Right forelimb (tissue), 1 donor: ENCODE results near the gene FLYWCH2.
"Not testable (repeated sequence)": the region's sequence is repeated elsewhere in the genome, so short reads cannot be mapped to it uniquely, and the experiment has no call there.

Experiments used
- DNase-seq: peaks from one replicate; pipeline ENCODE4 v3.0.0-alpha.2; 2018

Gene FLYWCH2

DNA sequence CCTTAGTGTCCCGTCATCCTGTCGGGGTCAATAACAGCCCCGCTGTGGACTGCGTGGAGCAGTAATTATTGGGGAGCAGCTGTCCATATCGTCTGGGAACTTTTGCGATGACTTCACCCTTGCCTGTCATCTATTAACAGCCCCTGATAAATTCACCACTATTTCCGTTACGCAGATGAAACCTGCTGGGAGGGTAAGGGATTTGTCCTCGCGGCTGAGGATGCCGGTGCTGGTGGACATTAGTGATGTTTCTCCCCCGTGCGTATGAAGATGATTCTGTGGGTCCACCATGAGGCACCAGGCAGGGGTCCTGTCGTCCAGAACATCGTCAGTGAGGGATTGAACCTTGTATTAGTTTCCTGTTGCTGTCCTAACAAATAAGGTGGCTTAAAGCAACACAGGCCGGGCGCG, 1.0 kb downstream of the FLYWCH2 start:
- no peak for DNase-seq

- DNase-seq, result no peak
These were observed 11.2 kb downstream of the FLYWCH2 start for GRCh38 chr16:2894231-2894630.

DNA sequence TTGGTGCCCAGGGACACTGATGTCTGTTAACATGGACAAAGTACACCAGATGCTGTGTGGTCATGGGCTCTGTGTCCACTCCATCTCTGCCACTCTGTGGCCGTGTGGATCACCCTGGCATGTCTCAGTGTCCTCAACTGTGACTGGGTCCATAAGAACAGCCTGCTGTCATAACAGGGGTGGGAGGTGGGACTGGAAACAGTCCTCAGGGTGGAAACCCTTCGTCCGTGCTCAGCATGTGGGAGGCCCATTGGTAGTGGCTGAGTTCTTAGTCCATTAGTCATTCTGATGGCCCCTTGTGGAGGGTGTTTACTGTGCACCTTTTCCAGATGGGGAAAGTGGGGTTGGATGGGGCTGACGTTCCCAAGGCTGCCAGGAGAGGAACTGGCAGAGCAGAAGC, 12.8 kb downstream of the FLYWCH2 start:
- DNase-seq, result no peak

GRCh38 chr16:2896480-2897010, 13.5 kb downstream of the FLYWCH2 start:
- DNase-seq, result no peak

DNA sequence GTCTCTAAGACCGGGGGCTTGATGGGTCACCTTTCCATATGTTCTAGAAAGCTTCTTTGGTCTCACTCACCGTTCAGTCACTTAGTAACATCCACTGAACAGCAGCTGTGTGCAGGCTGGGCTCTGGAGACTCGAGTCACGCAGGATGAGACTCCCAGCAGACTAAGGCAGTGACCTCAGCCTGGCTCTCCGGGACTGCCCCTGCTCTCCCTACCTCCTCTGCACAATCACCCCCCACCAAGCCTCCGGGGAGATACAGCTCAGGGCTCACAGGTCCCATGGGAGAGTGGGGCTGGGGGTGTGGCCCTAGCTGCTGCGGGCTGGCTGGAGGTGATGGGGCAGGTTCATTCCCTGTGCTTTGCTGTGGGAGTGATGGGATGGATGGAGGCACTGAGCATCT, 14.1 kb downstream of the FLYWCH2 start:
- no peak for DNase-seq

DNA sequence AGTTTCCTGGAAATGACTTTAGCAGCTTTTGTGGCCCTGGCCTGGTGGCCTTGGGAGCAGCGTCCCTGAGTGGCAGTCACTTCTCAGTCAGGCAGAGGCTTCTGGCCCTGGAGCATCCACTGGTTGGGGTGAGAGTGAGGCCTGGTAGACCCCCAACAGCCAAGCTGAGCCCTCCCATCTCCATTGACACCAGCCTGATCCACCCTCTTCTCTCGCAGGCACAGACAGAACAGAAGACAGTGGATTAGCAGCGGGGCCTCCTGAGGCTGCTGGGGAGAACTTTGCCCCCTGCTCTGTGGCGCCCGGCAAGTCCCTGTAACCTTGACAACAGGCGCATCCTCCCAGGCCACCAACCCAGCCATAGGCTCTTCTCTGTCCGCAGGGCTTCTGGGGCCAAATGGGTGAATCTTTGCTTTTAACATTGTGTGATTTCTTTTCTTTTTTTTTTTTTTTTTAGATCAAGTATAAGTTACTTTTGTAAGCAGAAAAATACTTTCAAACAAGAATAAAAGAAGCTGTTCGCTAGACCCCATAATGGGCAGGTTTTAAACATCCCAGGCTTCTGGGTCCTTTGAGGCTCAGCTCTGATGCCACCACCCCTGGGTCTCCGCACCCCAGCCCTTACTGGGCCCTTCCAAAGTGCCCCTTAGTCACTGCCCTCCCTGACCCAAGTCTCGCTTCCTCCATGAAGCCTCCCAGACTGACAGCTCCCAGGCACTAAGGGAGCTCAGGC, 16.0 kb downstream of the FLYWCH2 start:
- no peak for DNase-seq

DNA sequence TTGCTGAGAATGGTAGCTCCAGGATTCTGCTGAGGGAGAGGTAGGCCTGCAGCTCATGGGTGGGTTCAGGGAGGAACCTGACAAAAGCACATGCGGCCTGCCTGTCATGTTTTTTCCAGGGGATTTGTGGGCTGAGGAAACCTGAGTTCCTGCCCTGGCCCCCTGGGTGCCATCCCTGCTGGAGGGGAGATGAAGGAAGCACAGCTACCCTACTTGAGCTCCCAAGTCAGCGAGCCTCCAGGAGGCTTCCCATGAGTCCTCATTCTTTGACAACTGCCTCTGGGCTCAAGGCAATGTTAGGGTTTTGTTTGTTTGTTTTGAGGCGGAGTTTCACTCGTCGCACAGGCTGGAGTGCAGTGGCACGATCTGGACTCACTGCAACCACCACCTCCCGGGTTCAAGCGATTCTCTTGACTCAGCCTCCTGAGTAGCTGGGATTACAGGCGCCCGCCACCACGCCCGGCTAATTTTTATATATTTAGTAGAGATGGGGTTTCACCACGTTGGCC, 16.6 kb downstream of the FLYWCH2 start:
- no peak for DNase-seq

DNA sequence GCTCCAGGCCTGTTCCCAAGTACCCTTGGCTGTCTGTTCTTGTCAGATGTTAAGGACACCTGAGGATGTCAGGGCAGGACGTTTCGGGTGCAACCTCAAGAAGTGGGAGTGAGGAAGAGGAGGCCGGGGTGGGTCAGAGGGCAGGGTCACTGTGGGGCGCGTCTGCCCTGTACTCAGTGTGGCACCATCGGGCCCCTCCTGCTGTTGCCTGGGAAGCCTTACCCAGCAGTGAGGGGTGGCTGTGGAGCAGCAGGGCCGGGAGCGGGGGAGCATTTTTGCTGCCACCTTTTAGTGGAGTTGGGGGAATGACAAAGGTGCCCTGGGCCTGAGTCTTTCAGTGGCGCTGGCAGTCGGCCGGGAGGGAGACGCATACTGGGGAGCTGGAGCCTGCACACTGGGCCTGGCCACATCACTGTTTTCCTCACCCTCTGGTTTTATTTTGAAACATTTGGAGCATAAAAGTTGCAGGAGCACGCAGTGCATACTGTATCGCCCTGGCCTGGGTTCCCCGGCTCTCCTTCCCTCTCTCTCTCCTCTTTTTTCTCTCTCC, 17.6 kb downstream of the FLYWCH2 start:
- no peak for DNase-seq

- DNase-seq, result no peak
These were observed 19.5 kb downstream of the FLYWCH2 start for GRCh38 chr16:2902337-2903130.

DNA sequence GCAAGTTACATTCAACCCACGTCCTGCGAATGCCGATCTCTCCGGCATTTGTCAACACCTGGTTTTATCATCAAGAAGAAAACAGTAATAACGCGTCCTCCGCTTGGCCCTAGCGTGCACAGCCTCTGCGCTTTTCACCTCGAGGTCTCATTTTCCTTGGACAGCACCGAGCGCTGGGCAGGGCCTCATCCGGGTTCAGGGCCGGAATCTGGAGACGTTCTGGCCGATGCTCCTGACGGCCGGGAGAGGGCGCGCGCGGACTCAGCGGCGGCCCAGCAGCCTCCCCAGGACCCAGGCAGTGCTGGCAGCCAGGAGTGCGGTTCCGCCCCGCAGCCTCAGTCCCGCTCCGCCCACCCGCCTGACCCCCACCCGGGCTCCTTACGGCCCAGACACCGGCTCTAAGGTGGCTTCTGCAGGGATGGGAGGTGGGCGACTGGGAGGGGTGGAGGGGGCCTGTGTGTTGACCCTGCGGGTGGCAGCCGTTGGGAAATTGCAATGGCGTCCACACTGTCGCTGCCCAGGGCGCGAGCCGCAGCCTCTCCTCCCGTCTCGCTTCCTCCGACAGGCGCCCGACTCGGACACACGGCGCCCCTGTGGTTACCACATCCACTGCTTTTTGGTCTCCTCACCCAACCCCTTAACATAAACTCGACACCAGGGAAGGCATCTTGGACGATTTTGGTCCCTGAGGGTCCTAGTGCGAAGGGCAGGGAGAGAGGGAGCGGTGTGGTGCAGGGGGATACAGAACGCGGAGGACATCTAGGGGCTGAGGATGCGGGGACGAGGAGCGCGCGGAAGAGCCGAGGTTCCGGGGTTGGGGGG, 21.3 kb downstream of the FLYWCH2 start:
- DNase-seq, result peak; percentile 91

- no peak for DNase-seq
These were observed 21.9 kb downstream of the FLYWCH2 start for GRCh38 chr16:2904922-2905240.

DNA sequence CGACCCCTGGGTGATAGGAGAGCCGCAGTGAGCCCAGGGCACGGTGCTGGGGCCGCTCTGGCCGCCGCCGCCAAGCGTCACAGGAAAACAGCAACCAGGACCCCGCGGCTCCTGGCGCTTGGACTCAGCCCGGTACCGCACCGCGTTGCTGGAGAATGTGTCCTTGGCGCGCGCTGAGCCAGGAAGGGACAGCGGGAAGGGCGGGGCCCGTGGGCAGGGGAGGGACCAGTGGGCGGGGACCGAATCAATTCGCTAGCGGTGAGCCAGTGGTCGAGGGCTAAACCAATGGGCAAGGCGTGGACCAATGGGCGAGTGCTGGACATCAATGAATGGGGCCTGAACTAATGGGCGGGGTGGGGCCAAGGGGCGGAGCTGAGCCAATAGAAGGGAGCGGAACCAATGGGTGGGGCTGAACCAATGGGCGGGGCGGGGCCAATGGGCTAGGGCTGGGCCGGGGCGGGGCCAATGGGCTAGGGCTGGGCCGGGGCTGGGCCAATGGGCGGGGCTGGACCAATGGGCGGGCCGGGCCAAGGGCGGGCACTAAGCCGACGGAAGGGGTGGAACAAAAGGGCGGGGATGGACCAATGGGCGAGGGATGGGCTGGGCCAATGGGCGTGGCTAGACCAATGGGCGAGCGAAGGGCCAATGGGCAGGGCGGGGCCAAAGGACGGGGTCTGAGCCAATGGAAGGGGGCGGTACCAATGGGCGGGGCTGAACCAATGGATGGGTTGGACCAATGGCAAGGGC, 22.4 kb downstream of the FLYWCH2 start:
- peak; percentile 93 for DNase-seq

DNA sequence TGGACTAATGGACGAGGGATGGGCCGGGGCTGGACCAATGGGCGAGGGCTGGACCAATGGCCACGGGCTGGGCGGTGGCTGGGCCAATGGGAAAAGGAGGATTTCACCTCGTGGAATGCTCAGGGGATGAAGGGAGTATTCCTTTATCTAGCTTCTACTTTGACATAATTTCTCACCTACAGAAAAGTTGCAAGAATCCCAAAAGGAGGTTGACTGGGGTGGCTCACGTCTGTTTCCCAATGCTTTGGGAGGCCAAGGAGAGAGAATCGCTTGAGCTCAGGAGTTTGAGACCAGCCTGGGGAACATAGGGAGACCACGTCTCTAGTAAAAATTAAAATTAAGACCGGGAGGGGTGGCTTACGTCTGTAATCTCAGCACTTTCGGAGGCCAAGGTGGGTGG, 23.0 kb downstream of the FLYWCH2 start:
- no peak for DNase-seq

DNA sequence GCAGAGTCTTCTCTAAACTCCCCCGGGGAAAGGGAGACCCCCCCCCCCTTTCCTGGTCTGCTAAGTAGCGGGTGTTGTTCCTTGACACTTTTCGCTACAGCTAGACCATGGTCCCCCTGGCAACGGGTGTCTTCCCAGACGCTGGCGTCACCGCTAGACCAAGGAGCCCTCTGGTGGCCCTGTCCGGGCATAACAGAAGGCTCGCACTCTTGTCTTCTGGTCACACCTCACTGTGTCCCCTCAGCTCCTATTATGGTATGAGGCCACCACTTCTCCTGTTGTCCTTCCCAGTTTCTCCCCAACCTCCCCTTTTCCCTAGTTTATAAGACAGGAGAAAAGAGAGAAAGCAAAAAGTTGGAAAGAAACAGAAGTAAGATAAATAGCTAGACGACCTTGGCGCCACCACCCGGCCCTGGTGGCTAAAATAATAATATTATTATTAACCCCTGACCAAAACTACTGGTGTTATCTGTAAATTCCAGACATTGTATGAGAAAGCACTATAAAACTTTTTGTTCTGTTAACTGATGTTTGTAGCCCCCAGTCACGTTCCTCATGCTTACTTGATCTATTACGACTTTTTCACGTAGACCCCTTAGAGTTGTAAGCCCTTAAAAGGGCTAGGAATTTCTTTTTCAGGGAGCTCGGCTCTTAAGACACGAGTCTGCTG, 24.2 kb downstream of the FLYWCH2 start:
- not testable (repeated sequence) for DNase-seq

DNA sequence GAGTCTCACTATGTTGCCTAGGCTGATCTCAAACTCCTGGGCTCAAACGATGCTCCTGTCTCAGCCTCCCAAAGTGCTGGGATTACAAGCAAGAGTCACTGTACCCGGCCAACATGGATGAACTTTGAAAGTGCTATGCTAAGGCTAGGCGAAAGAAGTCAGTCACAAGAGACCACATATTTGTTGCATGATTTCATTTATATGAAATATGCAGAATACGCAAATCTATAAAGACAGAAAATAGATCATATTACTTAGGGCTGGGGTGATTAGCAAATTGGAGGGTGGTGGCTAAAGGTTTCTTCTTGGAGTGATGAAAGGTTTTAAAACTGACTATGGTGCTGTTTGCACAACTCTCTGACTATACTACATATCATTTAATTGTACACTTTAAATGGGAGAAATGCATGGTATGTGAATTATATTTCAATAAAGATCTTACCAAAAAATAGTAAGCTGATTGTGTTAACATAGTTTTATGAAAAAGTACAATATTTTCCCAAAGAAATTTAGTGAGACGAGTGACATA, 27.5 kb downstream of the FLYWCH2 start:
- DNase-seq, result no peak

DNA sequence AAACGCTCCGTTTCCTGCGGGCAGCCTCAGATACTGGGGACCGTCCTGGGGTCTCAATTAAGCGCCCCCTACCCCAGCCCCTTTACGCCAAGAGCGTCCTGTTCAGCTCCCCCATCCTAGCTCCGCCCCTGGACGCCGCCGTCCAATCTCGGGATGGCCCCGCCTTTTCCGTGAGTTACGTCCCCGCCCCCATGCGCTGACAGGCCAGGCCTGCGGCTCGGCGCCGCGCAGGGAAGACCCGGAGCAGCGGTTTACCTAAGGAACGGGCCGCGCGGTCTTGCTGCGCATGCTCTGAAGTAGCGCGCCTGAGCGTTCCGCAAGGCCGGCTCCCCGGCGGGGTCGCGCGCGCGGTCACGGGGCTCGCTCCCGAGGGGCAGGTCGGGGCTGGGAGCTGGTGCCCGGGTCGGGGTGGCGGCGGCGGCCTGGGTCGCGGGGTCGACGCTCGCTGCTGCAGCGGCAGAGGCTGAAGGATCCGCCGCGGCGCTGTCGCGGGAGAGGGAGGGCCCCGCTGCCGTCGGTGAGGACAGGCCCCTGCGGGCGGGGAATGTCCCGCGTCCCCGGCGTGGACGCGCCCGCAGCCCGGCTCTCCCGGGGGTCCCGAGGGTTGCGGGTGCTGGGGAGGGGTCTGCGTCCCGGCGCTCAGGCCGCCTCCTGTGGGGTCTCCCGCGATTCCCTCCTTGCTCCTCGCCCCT, 28.8 kb downstream of the FLYWCH2 start, which contains the start of gene FLYWCH1:
FLYWCH1 (plus strand) TSS at position 294 of the 692 bp plus-strand sequence. CDS start 17,755 bp downstream, outside the sequence.
- DNase-seq, result peak; percentile 98

DNA sequence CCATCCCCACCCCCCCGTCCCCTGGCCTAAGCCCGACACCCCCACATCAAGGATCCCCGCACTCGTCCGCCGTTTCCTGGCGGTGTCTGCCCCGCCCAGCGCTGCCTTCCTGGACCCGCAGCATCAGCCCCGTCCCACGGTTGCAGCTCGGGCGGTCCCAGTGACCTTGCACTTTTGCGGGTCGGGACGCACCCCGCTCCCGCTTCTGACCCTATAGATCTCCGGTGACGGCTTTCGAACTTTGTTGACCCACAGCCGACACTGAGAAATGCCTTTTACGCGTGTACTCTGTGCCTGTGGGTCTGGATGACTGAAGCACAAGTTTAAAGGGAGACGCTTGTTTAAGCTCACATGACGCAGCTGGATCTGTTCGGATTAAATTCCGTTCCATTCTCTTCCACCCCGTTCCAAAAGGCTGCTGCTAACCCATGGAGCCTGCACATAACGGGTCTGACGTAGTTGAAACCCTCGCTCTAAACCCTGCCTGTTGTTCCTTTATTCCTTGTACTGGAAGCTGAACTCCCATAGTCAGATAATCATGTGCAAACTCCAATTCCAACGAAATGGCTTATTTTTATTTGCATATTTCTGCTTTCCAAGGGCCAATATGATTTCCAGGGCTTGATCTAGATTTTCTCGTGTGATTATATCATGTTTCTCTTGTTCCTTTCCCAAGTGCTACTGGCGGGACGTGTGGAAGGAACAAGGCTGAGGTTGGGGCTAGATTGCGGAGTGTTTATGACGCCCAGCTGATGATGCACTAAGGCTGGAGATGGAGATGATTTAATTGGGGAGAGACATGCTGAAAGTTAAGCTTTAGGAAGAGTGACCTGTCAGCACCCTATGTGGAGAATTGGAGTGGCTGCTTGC, 29.6 kb downstream of the FLYWCH2 start:
- DNase-seq, result peak; percentile 58

DNA sequence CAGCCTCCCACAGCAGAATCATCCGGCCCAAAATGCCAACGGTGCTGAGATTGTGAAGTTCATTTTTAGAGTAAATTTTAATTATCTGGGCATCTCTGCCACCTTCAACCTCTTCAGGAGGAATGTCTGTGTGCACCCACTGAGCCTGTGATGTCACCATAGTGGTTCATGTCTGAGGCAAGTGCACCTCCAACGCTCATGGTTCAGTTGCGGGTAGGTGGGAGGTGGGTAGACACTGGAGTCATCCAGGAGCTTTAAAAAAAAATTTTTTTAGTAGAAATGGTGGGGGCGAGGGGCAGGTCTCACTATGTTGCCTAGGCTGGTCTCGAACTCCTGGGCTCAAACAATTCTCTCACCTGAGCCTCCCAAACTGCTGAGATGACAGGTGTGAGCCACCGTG, 30.6 kb downstream of the FLYWCH2 start:
- no peak for DNase-seq

GRCh38 chr16:2914233-2914632, 31.2 kb downstream of the FLYWCH2 start:
- DNase-seq, result no peak
